Heart left ventricle (tissue), 13 donors: ENCODE results near the gene RTEL1.

ENCODE experiments used
- CTCF ChIP-seq, 12 donors: fragments of 200-600 bp; sonication (generic) in 4 of 12; IDR thresholded peaks; one replicate each; pipeline versions ENCODE4 v1.5.0 to v1.8.0; 2018 to 2022; ENCODE audit warnings: antibody characterized with exemption in 12 of 12, mild to moderate bottlenecking in 5 of 12
- POLR2A ChIP-seq, 2 donors: fragments of 450-650 bp; IDR thresholded peaks; one replicate each; pipeline ENCODE4 v1.6.1; 2017; ENCODE audit warnings: antibody characterized with exemption in 2 of 2, mild to moderate bottlenecking in 2 of 2, moderate library complexity in 2 of 2
- donor health status: ischemic (EF 13 %, LVEDD 7.1; RV severe dilation, severe dysfunction).
- donor health status: DM: no; HTN: yes; CAD: no.
- donor health status: DM: no; HTN: no; CAD: no.
- donor health status: ischemic (EF 25% LVEDD 6.9; RV normal size, moderate dysfunction).
- donor health status: ischemic (EF 25% LVEDD 5.7; RV mildly dilated, moderate dysfunction).
- donor health status: ischemic (EF 35%, LVEDD 5.7; RV mildly dilated, moderate dysfunction).
- donor health status: nonischemic (EF 11% LVEDD 7.7; RV severe dilation, severe dysfunction).
- donor health status: DM: yes; HTN: yes; CAD: no.
- donor health status: PGD.
- donor health status: ischemic (EF 29% LVEDD 5.4; RV normal size, mild dysfunction).
- donor health status: nonischemic (EF 23%, LVEDD 6.1; RV moderate dilation, normal function).

- TF ChIP-seq POLR2A (IDR thresholded peaks at IDR 0.05) (no peak), CTCF (IDR thresholded peaks at IDR 0.05) (no peak)
Measured at GRCh38 chr20:63686094-63686491, 28.0 kb downstream of the RTEL1 start.
